ENCODE data around the gene THUMPD3. TPM values are rescaled to one million over a fixed set of nuclear protein-coding genes. Genes with fewer than 3 reads are reported as not detected.

Gene THUMPD3
- total RNA-seq, 4 donors from 2014 or later, result 17.2 to 30.0 (median 20.2) TPM

- DNase-seq (ENCODE audit: low spot score), result peak; percentile 97
- ATAC-seq (ENCODE audit: low FRiP score), result peak; percentile 86
- no peak for TF ChIP-seq CTCF (IDR thresholded peaks at IDR 0.05)
These were observed 33.9 kb downstream of the THUMPD3 start for GRCh38 chr3:9396632-9397331.

GRCh38 chr3:9397332-9397905, 34.6 kb downstream of the THUMPD3 start, which contains the start of gene SETD5:
SETD5 (plus strand) TSS chr3:9397615; CDS start chr3:9428939, 31,324 bp downstream.
- ATAC-seq (ENCODE audit: low FRiP score), result peak; percentile 81
- DNase-seq (ENCODE audit: low spot score), result peak; percentile 93
- TF ChIP-seq CTCF (IDR thresholded peaks at IDR 0.05), result no peak

GRCh38 chr3:9397906-9398699, 35.2 kb downstream of the THUMPD3 start:
- no peak for DNase-seq (ENCODE audit: low spot score)
- TF ChIP-seq CTCF (IDR thresholded peaks at IDR 0.05), result no peak
- ATAC-seq (ENCODE audit: low FRiP score), result no peak

- DNase-seq (ENCODE audit: low spot score), result no peak
- TF ChIP-seq CTCF (IDR thresholded peaks at IDR 0.05), result no peak
- no peak for ATAC-seq (ENCODE audit: low FRiP score)
These were observed 36.0 kb downstream of the THUMPD3 start for GRCh38 chr3:9398700-9399336.

GRCh38 chr3:9399337-9399703, 36.5 kb downstream of the THUMPD3 start:
- no peak for TF ChIP-seq CTCF (IDR thresholded peaks at IDR 0.05)
- ATAC-seq (ENCODE audit: low FRiP score), result no peak
- DNase-seq (ENCODE audit: low spot score), result no peak

GRCh38 chr3:9399746-9400145, 36.9 kb downstream of the THUMPD3 start:
- TF ChIP-seq CTCF (IDR thresholded peaks at IDR 0.05), result no peak
- no peak for DNase-seq (ENCODE audit: low spot score)
- no peak for ATAC-seq (ENCODE audit: low FRiP score)

Measured in omental fat pad (tissue), 4 donors.